HG03045 (cell line): ENCODE results near the gene ADAM8.
A peak's percentile ranks its signal among the peaks of the same experiment; 100 is the strongest.

ENCODE experiments used
- ATAC-seq: cut with Tn5 transposase; IDR thresholded peaks from one replicate; pipeline ENCODE4 v1.9.1; 2021; ENCODE audit warnings: mild to moderate bottlenecking, moderate library complexity; ENCODE audit not compliant: unreplicated experiment

The ADAM8 gene

GRCh38 chr10:133282846-133283390 is 6.2 kb upstream of the ADAM8 start:
- no peak for ATAC-seq

- ATAC-seq: no peak
Observed at GRCh38 chr10:133281628-133282372, 5.1 kb upstream of the ADAM8 start.

DNA sequence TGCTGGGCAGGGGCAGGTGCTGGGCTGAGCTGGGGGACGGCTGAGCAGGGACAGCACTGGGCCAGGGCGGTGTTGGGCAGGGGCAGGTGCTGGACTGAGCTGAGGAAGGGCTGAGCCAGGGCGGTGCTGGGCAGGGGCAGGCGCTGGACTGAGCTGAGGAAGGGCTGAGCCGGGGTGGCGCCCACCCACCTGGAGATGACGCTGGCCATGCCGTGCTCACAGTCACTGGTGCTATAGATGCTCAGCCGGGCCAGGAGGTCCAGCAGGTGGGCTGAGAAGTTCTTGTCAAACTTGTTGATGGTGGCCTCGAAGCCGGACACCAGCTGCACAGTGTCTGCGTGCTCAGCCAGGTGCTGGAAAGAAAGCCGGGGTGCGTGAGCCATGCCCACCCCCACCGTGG is 4.4 kb upstream of the ADAM8 start:
- no peak for ATAC-seq

DNA sequence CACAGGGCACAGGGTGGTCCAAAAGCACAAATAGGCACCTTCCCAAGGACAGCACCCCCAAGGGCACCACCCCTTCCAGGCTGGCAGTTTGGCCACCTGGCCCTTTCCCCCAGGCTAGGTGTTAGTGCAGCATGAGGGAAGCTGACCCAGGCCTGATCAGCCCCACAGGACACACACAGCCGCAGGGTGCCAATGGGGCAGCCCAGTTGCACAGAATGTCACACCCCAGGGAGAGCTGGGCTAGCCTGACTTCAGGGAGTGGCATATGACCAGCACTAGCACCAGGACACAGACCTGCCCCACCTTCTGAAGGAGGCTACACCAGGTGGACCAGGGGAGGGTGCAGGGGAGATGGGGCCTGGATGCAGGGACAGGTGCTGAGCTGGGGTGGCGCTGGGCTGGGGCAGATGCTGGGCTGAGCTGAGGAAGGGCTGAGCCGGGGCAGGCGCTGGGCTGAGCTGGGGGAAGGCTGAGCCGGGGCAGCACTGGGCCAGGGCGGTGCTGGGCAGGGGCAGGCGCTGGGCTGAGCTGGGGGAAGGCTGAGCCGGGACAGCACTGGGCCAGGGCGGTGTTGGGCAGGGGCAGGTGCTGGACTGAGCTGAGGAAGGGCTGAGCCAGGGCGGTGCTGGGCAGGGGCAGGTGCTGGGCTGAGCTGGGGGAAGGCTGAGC is 3.9 kb upstream of the ADAM8 start:
- no peak for ATAC-seq

GRCh38 chr10:133279326-133280226 is 2.9 kb upstream of the ADAM8 start:
- no peak for ATAC-seq

GRCh38 chr10:133278577-133279265 is 2.1 kb upstream of the ADAM8 start:
- ATAC-seq: no peak

GRCh38 chr10:133277993-133278576 is 1.4 kb upstream of the ADAM8 start:
- ATAC-seq: no peak

- ATAC-seq: no peak
Observed at GRCh38 chr10:133277277-133277992, 767 bp upstream of the ADAM8 start.

DNA sequence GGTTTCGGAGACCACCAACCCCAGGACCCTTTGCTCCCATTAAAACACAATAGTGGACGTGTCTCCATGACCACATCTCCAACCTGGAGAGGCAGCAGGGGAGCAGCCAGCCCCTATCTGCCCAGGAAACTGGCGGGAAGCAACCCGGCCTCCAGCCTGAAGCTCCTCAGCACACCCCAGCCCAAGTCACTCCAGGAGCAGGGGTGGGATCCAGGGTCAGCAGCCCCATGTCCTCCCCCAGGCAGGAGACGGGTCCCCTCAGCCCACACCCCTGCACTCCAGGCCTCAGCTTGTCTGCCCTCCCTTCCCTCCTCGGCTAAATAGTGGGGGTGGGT is 601 bp downstream of the ADAM8 start:
- ATAC-seq: no peak

GRCh38 chr10:133275684-133276092 is 980 bp downstream of the ADAM8 start:
- ATAC-seq: peak; percentile 25

GRCh38 chr10:133274751-133275683 is 1.7 kb downstream of the ADAM8 start:
- ATAC-seq: peak; percentile 43

- ATAC-seq: no peak
Observed at GRCh38 chr10:133273534-133274143, 3.0 kb downstream of the ADAM8 start.

DNA sequence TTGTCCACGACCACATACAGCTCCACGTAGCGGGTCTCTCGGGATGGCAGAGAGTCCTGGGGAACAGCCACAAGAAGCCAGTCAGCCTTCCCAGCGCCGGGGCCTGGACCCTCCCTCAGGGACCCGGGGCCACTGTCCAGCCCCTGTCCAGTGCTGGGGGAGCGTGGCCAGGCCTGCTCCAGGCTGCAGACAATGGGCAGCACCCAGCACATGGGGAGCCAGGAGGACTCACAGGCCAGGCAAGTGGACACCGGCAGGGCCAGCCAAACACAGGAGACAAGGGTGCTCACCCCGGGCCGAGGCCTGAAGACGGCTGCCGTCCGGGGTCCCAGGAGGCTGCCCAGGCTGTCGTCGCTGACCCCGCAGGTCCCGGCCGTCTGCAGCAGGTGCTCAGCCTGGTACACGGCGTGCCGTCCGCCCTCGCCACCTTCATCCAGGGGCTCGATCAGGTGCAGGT is 3.7 kb downstream of the ADAM8 start:
- ATAC-seq: no peak

DNA sequence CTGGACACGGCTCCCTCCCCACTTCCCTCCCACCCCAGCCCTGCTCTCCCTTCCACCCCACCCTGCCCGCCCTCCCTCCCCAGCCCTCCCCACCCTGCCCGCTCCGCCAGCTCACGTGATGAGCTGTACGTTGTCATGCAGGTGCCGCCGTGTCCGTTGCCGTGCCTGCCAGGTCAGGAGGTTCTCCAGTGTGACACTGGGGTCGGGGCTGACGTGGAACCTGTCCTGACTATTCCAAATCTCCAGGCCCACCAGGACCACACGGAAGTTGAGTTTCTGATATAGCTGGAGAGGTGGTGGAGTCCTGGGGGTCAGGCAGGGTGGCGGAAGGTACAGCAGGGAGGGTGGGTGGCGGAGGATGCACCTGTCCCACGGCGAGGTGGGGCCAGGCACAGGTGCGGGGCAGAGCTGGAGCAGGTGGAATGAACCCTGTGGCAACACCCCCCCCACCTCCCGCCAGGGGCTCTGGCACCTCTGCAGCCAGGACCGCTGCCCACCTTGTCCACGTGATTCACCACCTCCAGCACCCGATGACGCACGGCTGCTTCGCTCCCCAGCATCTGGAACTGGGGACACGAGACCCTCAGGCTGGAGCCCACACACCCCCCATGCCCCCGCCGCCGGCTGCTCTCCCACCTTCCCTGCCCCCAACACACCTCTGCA is 4.2 kb downstream of the ADAM8 start:
- no peak for ATAC-seq

DNA sequence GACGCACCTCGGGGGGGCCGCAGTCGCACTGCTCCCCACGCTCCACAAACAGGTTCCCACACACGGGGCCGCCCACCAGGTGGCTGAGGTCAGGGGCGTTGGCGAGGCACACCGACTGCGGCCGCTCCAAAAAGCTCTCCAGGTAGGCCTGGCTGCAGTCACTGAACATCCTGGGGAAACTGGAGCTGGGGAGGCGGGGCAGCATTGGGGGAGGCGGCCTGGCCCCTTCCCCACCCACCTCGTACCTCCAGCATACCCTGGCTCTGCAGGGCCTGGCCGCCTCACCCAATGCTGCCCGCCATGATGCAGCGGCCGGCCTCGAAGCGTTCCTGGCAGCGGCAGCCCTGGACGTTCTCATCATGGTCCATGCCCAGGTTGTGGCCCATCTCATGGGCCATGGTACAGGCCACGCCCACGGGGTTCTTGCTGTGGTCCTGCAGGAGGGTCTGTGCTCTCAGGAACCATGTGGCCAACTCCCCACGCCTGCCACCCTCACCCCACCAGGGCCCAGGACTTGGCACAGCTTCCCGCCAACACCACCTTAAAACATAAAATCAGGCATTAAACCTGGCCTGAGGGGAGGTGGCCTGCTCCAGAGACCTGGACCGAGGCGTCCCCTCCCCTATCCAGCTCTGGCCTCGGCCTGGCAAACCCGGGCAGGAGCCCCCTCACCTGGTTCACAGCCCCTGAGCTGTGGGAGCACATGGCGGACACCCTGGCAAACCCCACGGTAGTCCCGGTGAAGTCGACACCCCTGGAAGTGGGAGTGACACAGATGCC is 5.0 kb downstream of the ADAM8 start:
- ATAC-seq: no peak

- ATAC-seq: no peak
Observed at GRCh38 chr10:133270773-133271297, 5.8 kb downstream of the ADAM8 start.

DNA sequence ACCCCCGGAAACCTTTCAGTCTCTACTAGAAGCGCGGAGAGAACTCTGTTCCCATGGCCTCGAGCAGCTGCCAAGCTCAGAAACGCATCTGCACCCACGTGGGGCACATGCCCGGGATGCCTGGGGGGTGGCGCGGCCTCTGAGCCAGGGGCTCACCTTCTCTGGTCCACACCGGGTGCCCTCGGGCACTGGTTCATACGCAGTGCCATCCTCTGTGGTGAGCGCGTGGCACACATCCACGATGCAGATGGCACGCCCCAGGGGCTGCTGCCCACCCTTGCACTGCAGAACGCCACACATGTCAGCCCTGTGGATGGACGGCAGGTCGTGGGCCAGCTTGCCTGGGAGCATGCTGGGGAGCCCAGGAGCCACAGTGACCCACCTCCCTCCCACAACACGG is 6.5 kb downstream of the ADAM8 start:
- no peak for ATAC-seq
